ENCODE results near the gene SCNN1B. TPM values are rescaled to one million over a fixed set of nuclear protein-coding genes. Genes with fewer than 3 reads are reported as not detected.
"Not testable (repeated sequence)": the region's sequence is repeated elsewhere in the genome, so short reads cannot be mapped to it uniquely, and the experiment has no call there.

The SCNN1B gene
- total and polyA plus RNA-seq, 2 of the 13 experiments (the other 11 are each of a cell fraction or from before 2014, with no cell fraction given) = not detected

DNA sequence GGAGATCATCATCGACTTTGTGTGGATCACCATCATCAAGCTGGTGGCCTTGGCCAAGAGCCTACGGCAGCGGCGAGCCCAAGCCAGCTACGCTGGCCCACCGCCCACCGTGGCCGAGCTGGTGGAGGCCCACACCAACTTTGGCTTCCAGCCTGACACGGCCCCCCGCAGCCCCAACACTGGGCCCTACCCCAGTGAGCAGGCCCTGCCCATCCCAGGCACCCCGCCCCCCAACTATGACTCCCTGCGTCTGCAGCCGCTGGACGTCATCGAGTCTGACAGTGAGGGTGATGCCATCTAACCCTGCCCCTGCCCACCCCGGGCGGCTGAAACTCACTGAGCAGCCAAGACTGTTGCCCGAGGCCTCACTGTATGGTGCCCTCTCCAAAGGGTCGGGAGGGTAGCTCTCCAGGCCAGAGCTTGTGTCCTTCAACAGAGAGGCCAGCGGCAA is 78.4 kb downstream of the SCNN1B start:
- no peaks in the 10 kb centered on the region for H3K36me3 ChIP-seq (replicated peaks in 1 of 2; ENCODE audit: control insufficient read depth in 1 of 2, insufficient read depth in 2 of 2, low read length in 2 of 2)
- FAIRE-seq = no peak
- ATAC-seq = no peak
- no peak for DNase-seq (ENCODE audit: low spot score)
- intact Hi-C loops (cut with micrococcal nuclease; ENCODE audit: unreplicated experiment) = no loop called here
- no peak overlapping the region for H3K27ac ChIP-seq (ENCODE audit: extremely low read length, insufficient read depth, low read length)
- POLR2A ChIA-PET = no interaction called here
- no TSS peak for BruUV-seq (replicated peaks)
- no peak overlapping the region for H3K4me3 ChIP-seq (replicated peaks in 1 of 3; ENCODE audit: insufficient read depth in 1 of 3, low read depth in 2 of 3, low read length in 3 of 3)
- no peak overlapping the region for H2AFZ ChIP-seq (ENCODE audit: low read length)
- no peak overlapping the region for H3K9ac ChIP-seq (ENCODE audit: insufficient read depth, low read depth, low read length)
- peaks cover 3 to 14% of the 10 kb centered on the region in 2 experiments; a peak in 4 of 5 replicates for H3K27me3 ChIP-seq (ENCODE audit: control insufficient read depth in 1 of 2, insufficient read depth in 2 of 2, low read length in 2 of 2)
- in situ Hi-C loops (cut with HindIII; ENCODE audit: extremely low pct_ligation_motif_present, low pct_unique_long_range_greater_than_20kb) = no loop called here
- H3K4me1 ChIP-seq (ENCODE audit: insufficient read depth, low read length) = no peaks in the 10 kb centered on the region
- H3K79me2 ChIP-seq (ENCODE audit: insufficient read depth, low read length) = no peaks in the 10 kb centered on the region
- 0 out of 2 replicates have a peak, but pooled peaks have one; percentile 23 for TF ChIP-seq TAF1 (CRISPR knock-in tag; IDR thresholded peaks at IDR 0.05)
- TF ChIP-seq RARA (CRISPR knock-in tag; IDR thresholded peaks at IDR 0.05) = no peak
- H3K9me3 ChIP-seq (ENCODE audit: low read length) = no peaks in the 10 kb centered on the region
- WGBS (ENCODE audit: low lambda C conversion rate) = no CpG with 5 or more reads among the region's 20 CpGs
- H3K4me2 ChIP-seq (ENCODE audit: low read depth, low read length) = no peak overlapping the region
- CTCF ChIA-PET (ENCODE audit: low intra/inter-chr PET ratio, low total read pairs) = no interaction called here
- H4K20me1 ChIP-seq (ENCODE audit: insufficient read depth, low read length) = no peaks in the 10 kb centered on the region; the same call in 1 of the 2 replicates

DNA sequence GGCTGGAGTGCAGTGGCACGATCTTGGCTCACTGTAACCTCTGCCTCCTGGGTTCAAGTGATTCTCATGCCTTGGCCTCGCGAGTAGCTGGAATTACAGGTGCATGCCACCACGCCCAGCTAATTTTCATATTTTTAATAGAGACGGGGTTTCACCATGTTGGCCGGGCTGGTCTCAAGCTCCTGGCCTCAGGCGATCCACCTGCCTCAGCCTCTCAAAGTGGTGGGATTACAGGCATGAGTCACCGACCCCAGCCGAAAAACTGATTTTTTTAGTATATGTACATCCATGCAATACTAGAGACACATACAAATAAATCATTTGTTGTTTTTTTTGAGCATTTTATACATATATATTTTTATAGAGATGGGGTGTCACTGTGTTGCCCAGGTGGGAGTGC is 79.6 kb downstream of the SCNN1B start:
- FAIRE-seq; H3K79me2 ChIP-seq (ENCODE audit: insufficient read depth, low read length); CTCF ChIA-PET (ENCODE audit: low intra/inter-chr PET ratio, low total read pairs); ATAC-seq; H3K4me2 ChIP-seq (ENCODE audit: low read depth, low read length); H3K9me3 ChIP-seq (ENCODE audit: low read length); DNase-seq (ENCODE audit: low spot score); H3K4me3 ChIP-seq (replicated peaks in 1 of 3; ENCODE audit: insufficient read depth in 1 of 3, low read depth in 2 of 3, low read length in 3 of 3); H3K36me3 ChIP-seq (replicated peaks in 1 of 2; ENCODE audit: control insufficient read depth in 1 of 2, insufficient read depth in 2 of 2, low read length in 2 of 2); H3K4me1 ChIP-seq (ENCODE audit: insufficient read depth, low read length); intact Hi-C loops (cut with micrococcal nuclease; ENCODE audit: unreplicated experiment); H3K27ac ChIP-seq (ENCODE audit: extremely low read length, insufficient read depth, low read length); POLR2A ChIA-PET; H2AFZ ChIP-seq (ENCODE audit: low read length); H3K9ac ChIP-seq (ENCODE audit: insufficient read depth, low read depth, low read length); in situ Hi-C loops (cut with HindIII; ENCODE audit: extremely low pct_ligation_motif_present, low pct_unique_long_range_greater_than_20kb); H4K20me1 ChIP-seq (ENCODE audit: insufficient read depth, low read length); BruUV-seq (replicated peaks): not testable (repeated sequence)
- H3K27me3 ChIP-seq (ENCODE audit: control insufficient read depth in 1 of 2, insufficient read depth in 2 of 2, low read length in 2 of 2) = peaks cover 3 to 14% of the 10 kb centered on the region in 2 experiments; a peak in 4 of 5 replicates
- 30% methylated on average over 9 of the region's 9 CpGs for WGBS (ENCODE audit: low lambda C conversion rate)

DNA sequence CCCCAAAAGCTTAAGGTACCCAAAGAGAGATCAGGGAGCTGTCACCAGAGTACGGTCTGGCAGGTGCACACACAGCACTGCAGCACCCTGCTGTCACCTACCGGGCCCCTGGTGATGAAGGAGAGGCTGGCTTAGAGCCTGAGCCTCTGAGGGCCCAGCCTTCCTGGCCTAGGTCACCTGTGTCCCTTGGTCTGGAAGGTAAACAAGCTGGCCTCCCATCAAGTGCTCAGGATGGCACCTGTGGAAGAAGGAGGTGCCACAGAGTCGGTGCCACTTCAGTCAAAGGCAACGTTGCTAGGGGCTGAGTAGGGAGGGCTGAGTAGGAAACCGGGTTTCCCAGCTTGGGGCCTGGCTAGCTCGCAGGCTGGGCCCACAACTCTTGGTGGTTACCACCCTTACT is 80.2 kb downstream of the SCNN1B start:
- Histone ChIP-seq H3K9ac (ENCODE audit: insufficient read depth, low read depth, low read length) (no peak overlapping the region), H4K20me1 (ENCODE audit: insufficient read depth, low read length) (no peaks in the 10 kb centered on the region), H3K27me3 (ENCODE audit: control insufficient read depth in 1 of 2, insufficient read depth in 2 of 2, low read length in 2 of 2) (peaks cover 3 to 14% of the 10 kb centered on the region in 2 experiments; a peak in 4 of 5 replicates), H3K4me3 (replicated peaks in 1 of 3; ENCODE audit: insufficient read depth in 1 of 3, low read depth in 2 of 3, low read length in 3 of 3) (no peak overlapping the region), H3K4me1 (ENCODE audit: insufficient read depth, low read length) (no peaks in the 10 kb centered on the region), H3K36me3 (replicated peaks in 1 of 2; ENCODE audit: control insufficient read depth in 1 of 2, insufficient read depth in 2 of 2, low read length in 2 of 2) (no peaks in the 10 kb centered on the region), H3K9me3 (ENCODE audit: low read length) (no peaks in the 10 kb centered on the region), H3K79me2 (ENCODE audit: insufficient read depth, low read length) (no peaks in the 10 kb centered on the region), H3K27ac (ENCODE audit: extremely low read length, insufficient read depth, low read length) (no peak overlapping the region), H2AFZ (ENCODE audit: low read length) (no peak overlapping the region), H3K4me2 (ENCODE audit: low read depth, low read length) (no peak overlapping the region)
- DNase-seq (ENCODE audit: low spot score) = no peak
- ChIA-PET CTCF (ENCODE audit: low intra/inter-chr PET ratio, low total read pairs) (no interaction called here), POLR2A (no interaction called here)
- in situ Hi-C loops (cut with HindIII; ENCODE audit: extremely low pct_ligation_motif_present, low pct_unique_long_range_greater_than_20kb) (no loop called here), intact Hi-C loops (cut with micrococcal nuclease; ENCODE audit: unreplicated experiment) (no loop called here)
- ATAC-seq = no peak
- BruUV-seq (replicated peaks) = no TSS peak
- FAIRE-seq = no peak
- TF ChIP-seq SIX4 (CRISPR knock-in tag; IDR thresholded peaks at IDR 0.05) = no peak
- TF ChIP-seq SIN3A (IDR thresholded peaks at IDR 0.05; ENCODE audit: borderline replicate concordance, low read depth, low read length) = no peak
- TF ChIP-seq ZNF383 (CRISPR knock-in tag; IDR thresholded peaks at IDR 0.05; ENCODE audit: borderline replicate concordance) = no peak
- TF ChIP-seq RFX5 (IDR thresholded peaks at IDR 0.05; ENCODE audit: low read depth, low read length) = no peak
- TF ChIP-seq NR1H2 (CRISPR knock-in tag; IDR thresholded peaks at IDR 0.05; ENCODE audit: borderline replicate concordance, low read depth) = no peak
- TF ChIP-seq, protein P1, sequence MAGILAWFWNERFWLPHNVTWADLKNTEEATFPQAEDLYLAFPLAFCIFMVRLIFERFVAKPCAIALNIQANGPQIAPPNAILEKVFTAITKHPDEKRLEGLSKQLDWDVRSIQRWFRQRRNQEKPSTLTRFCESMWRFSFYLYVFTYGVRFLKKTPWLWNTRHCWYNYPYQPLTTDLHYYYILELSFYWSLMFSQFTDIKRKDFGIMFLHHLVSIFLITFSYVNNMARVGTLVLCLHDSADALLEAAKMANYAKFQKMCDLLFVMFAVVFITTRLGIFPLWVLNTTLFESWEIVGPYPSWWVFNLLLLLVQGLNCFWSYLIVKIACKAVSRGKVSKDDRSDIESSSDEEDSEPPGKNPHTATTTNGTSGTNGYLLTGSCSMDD (CRISPR knock-in tag; IDR thresholded peaks at IDR 0.05) = no peak
- no peak for TF ChIP-seq ZNF501 (CRISPR knock-in tag; IDR thresholded peaks at IDR 0.05)
- TF ChIP-seq NFE2L2 (IDR thresholded peaks at IDR 0.05; ENCODE audit: low read length) = no peak
- TF ChIP-seq NFKBIZ (CRISPR knock-in tag; IDR thresholded peaks at IDR 0.05) = no peak
- TF ChIP-seq NONO (IDR thresholded peaks at IDR 0.05) = no peak
- no peak for TF ChIP-seq NONO (CRISPR knock-in tag; conservative IDR thresholded peaks at IDR 0.05)
- 30% methylated on average over 6 of the region's 6 CpGs for WGBS (ENCODE audit: low lambda C conversion rate)

Measured in HepG2 (cell line).